GM18873 (cell line): ENCODE results near the gene NDUFAF2.
"Not testable (repeated sequence)": the region's sequence is repeated elsewhere in the genome, so short reads cannot be mapped to it uniquely, and the experiment has no call there.

Experiments used
- ATAC-seq: cut with Tn5 transposase; IDR thresholded peaks from one replicate; pipeline ENCODE4 v1.9.1; 2021; ENCODE audit warnings: mild to moderate bottlenecking, moderate library complexity, moderate number of reproducible peaks; ENCODE audit not compliant: unreplicated experiment, low FRiP score

The NDUFAF2 gene

GRCh38 chr5:61044545-61044944 is 99.5 kb downstream of the NDUFAF2 start:
- no peak for ATAC-seq

- ATAC-seq, result no peak
Measured at GRCh38 chr5:61047346-61047745, 102.3 kb downstream of the NDUFAF2 start.

- ATAC-seq, result no peak
Measured at GRCh38 chr5:61048534-61048933, 103.5 kb downstream of the NDUFAF2 start.

- ATAC-seq, result no peak
Measured at GRCh38 chr5:61050292-61050691, 105.3 kb downstream of the NDUFAF2 start.

GRCh38 chr5:61051267-61051666 is 106.3 kb downstream of the NDUFAF2 start:
- no peak for ATAC-seq

GRCh38 chr5:61052882-61053281 is 107.9 kb downstream of the NDUFAF2 start:
- no peak for ATAC-seq

GRCh38 chr5:61053937-61054336 is 108.9 kb downstream of the NDUFAF2 start:
- ATAC-seq, result no peak

- ATAC-seq, result no peak
Measured at GRCh38 chr5:61055434-61056006, 110.5 kb downstream of the NDUFAF2 start.

- no peak for ATAC-seq
Measured at GRCh38 chr5:61059499-61059898, 114.5 kb downstream of the NDUFAF2 start.

- no peak for ATAC-seq
Measured at GRCh38 chr5:61069150-61069549, 124.1 kb downstream of the NDUFAF2 start.

GRCh38 chr5:61071526-61071925 is 126.5 kb downstream of the NDUFAF2 start:
- ATAC-seq, result no peak

- no peak for ATAC-seq
Measured at GRCh38 chr5:61076626-61077025, 131.6 kb downstream of the NDUFAF2 start.

GRCh38 chr5:61081741-61082140 is 136.7 kb downstream of the NDUFAF2 start:
- ATAC-seq, result no peak

GRCh38 chr5:61082516-61083280 is 137.7 kb downstream of the NDUFAF2 start:
- no peak for ATAC-seq

- no peak for ATAC-seq
Measured at GRCh38 chr5:61084658-61085057, 139.7 kb downstream of the NDUFAF2 start.

GRCh38 chr5:61085885-61086284 is 140.9 kb downstream of the NDUFAF2 start:
- no peak for ATAC-seq

- no peak for ATAC-seq
Measured at GRCh38 chr5:61087921-61088320, 142.9 kb downstream of the NDUFAF2 start.

GRCh38 chr5:61089351-61089750 is 144.3 kb downstream of the NDUFAF2 start:
- no peak for ATAC-seq

- not testable (repeated sequence) for ATAC-seq
Measured at GRCh38 chr5:61093046-61093771, 148.2 kb downstream of the NDUFAF2 start.

GRCh38 chr5:61097465-61097864 is 152.5 kb downstream of the NDUFAF2 start:
- no peak for ATAC-seq

- no peak for ATAC-seq
Measured at GRCh38 chr5:61098251-61098995, 153.4 kb downstream of the NDUFAF2 start.
